H1 (cell line): ENCODE measurements around the gene MCOLN3.

ENCODE experiments used
- ATF2 ChIP-seq: IDR thresholded peaks from 2 replicates; pipeline ENCODE4 v1.6.1; 2012; ENCODE audit warnings: low read length, inconsistent platforms
- CHD7 ChIP-seq: fragments of 300-600 bp; sonication (generic); IDR thresholded peaks from 2 replicates; pipeline ENCODE4 v1.7.1; 2012; ENCODE audit warnings: low read length, moderate library complexity, mild to moderate bottlenecking, inconsistent platforms; ENCODE audit not compliant: insufficient replicate concordance
- CTCF ChIP-seq, 3 experiments: IDR thresholded peaks; 1 replicate in 2 of 3; 2 replicates in 1 of 3; pipeline versions ENCODE4 v1.5.1 to v1.6.1; 2011; ENCODE audit warnings: low read length in 3 of 3, mild to moderate bottlenecking in 3 of 3, inconsistent platforms in 2 of 3, low read depth in 1 of 3, moderate library complexity in 1 of 3; ENCODE audit not compliant: insufficient read depth in 1 of 3; ENCODE audit errors: control extremely low read depth in 1 of 3
- EGR1 ChIP-seq: IDR thresholded peaks from 2 replicates; pipeline ENCODE4 v1.6.1; 2011; ENCODE audit warnings: low read depth, low read length, borderline replicate concordance
- JUND ChIP-seq: IDR thresholded peaks from 2 replicates; pipeline ENCODE4 v1.6.1; 2011; ENCODE audit warnings: mild to moderate bottlenecking, improper control_type of control experiment, low read length
- POLR2A ChIP-seq, 2 experiments: IDR thresholded peaks; 1 replicate in 1 of 2; 2 replicates in 1 of 2; pipeline ENCODE4 v1.6.1; 2011; ENCODE audit warnings: low read depth in 2 of 2, low read length in 2 of 2, mild to moderate bottlenecking in 2 of 2; ENCODE audit errors: control extremely low read depth in 1 of 2
- SP4 ChIP-seq: IDR thresholded peaks from 2 replicates; pipeline ENCODE4 v1.6.1; 2012; ENCODE audit warnings: low read length, inconsistent platforms
- SRF ChIP-seq: IDR thresholded peaks from 2 replicates; pipeline ENCODE4 v1.6.1; 2011; ENCODE audit warnings: mild to moderate bottlenecking, low read depth, low read length, moderate library complexity
- TAF7 ChIP-seq: optimal IDR thresholded peaks from 2 replicates; pipeline ENCODE3; 2011; ENCODE audit warnings: low read depth, mild to moderate bottlenecking, inconsistent platforms, low read length, moderate library complexity, borderline replicate concordance
- YY1 ChIP-seq: IDR thresholded peaks from 2 replicates; pipeline ENCODE4 v1.6.1; 2011; ENCODE audit warnings: low read depth, mild to moderate bottlenecking, low read length

- no peak for TF ChIP-seq EGR1
- no peak for TF ChIP-seq TAF7
- TF ChIP-seq POLR2A (IDR thresholded peaks at IDR 0.05; ENCODE audit: control extremely low read depth in 1 of 2, low read depth in 2 of 2, low read length in 2 of 2): no peak
- TF ChIP-seq CTCF (IDR thresholded peaks at IDR 0.05; ENCODE audit: control extremely low read depth in 1 of 3, insufficient read depth in 1 of 3, low read depth in 1 of 3, low read length in 3 of 3): no peak
- no peak for TF ChIP-seq CHD7
- no peak for TF ChIP-seq SP4
- TF ChIP-seq ATF2: no peak
- TF ChIP-seq JUND: no peak
- TF ChIP-seq SRF: no peak
- no peak for TF ChIP-seq YY1
Observed at GRCh38 chr1:84997667-84998600, 50.4 kb downstream of the MCOLN3 start.
